Liver (tissue), 9 donors: Measurements from ENCODE around the gene ST7. TPM values are rescaled to one million over a fixed set of nuclear protein-coding genes. Genes with fewer than 3 reads are reported as not detected.

ENCODE experiments used
- DNase-seq: peaks from one replicate; pipeline ENCODE4 v3.0.0-alpha.2; 2017; ENCODE audit warnings: low spot score
- H3K27ac ChIP-seq, 2 donors: one replicate each; pipeline ENCODE4 v1.7.0; 2013; ENCODE audit warnings: inconsistent platforms in 2 of 2, low read length in 2 of 2, control low read depth in 1 of 2, low read depth in 1 of 2, mild to moderate bottlenecking in 1 of 2
- H3K27me3 ChIP-seq, 4 donors: one replicate each; pipeline versions ENCODE4 v1.6.1 to v1.7.0; 2013; ENCODE audit warnings: low read length in 3 of 4, inconsistent platforms in 1 of 4, mild to moderate bottlenecking in 1 of 4, moderate library complexity in 1 of 4; ENCODE audit not compliant: control insufficient read depth in 4 of 4, insufficient read depth in 4 of 4
- H3K36me3 ChIP-seq, 4 donors: one replicate each; pipeline versions ENCODE4 v1.6.1 to v1.7.0; 2013; ENCODE audit warnings: low read length in 3 of 4, mild to moderate bottlenecking in 3 of 4, low read depth in 1 of 4, moderate library complexity in 1 of 4; ENCODE audit not compliant: control insufficient read depth in 4 of 4, insufficient read depth in 3 of 4
- H3K4me1 ChIP-seq, 4 donors: one replicate each; pipeline versions ENCODE4 v1.6.1 to v1.7.0; 2013; ENCODE audit warnings: low read length in 3 of 4, mild to moderate bottlenecking in 3 of 4, moderate library complexity in 1 of 4; ENCODE audit not compliant: control insufficient read depth in 4 of 4, insufficient read depth in 4 of 4
- H3K4me3 ChIP-seq, 3 donors: one replicate each; pipeline versions ENCODE4 v1.6.1 to v1.7.0; 2013; ENCODE audit warnings: low read length in 3 of 3, control low read depth in 1 of 3, low read depth in 1 of 3, mild to moderate bottlenecking in 1 of 3
- H3K9ac ChIP-seq, 2 donors: one replicate each; pipeline ENCODE4 v1.7.0; 2013; ENCODE audit warnings: low read length in 2 of 2, mild to moderate bottlenecking in 2 of 2, moderate library complexity in 2 of 2, control low read depth in 1 of 2, low read depth in 1 of 2
- H3K9me3 ChIP-seq, 4 donors: one replicate each; pipeline versions ENCODE4 v1.6.1 to v1.7.0; 2013; ENCODE audit warnings: low read length in 3 of 4; ENCODE audit not compliant: control insufficient read depth in 4 of 4
- CTCF ChIP-seq: fragments of 150-350 bp; IDR thresholded peaks from 2 replicates; pipeline ENCODE4 v1.5.1; 2017; ENCODE audit warnings: improper control_type of control experiment, low read depth, low read length; ENCODE audit not compliant: missing input control
- EGR1 ChIP-seq, 2 donors: IDR thresholded peaks; 2 replicates each; pipeline ENCODE4 v1.6.1; 2016 to 2018; ENCODE audit warnings: antibody characterized with exemption in 2 of 2, low read depth in 2 of 2
- FOXA1 ChIP-seq: IDR thresholded peaks from 2 replicates; pipeline ENCODE4 v1.6.1; 2016; ENCODE audit warnings: antibody characterized with exemption
- GABPA ChIP-seq, 2 donors: IDR thresholded peaks in 1 of 2; conservative IDR thresholded peaks in 1 of 2; 2 replicates each; pipeline ENCODE4 v1.6.1; 2016; ENCODE audit warnings: antibody characterized with exemption in 2 of 2, mild to moderate bottlenecking in 1 of 2, moderate library complexity in 1 of 2
- HNF4G ChIP-seq: IDR thresholded peaks from 2 replicates; pipeline ENCODE4 v1.6.1; 2016; ENCODE audit warnings: antibody characterized with exemption
- JUND ChIP-seq, 2 donors: IDR thresholded peaks; 2 replicates each; pipeline ENCODE4 v1.6.1; 2016; ENCODE audit warnings: antibody characterized with exemption in 2 of 2
- RAD21 ChIP-seq, 2 donors: IDR thresholded peaks; 2 replicates each; pipeline ENCODE4 v1.6.1; 2016; ENCODE audit warnings: antibody characterized with exemption in 2 of 2, mild to moderate bottlenecking in 2 of 2
- REST ChIP-seq: IDR thresholded peaks from 2 replicates; pipeline ENCODE4 v1.6.1; 2016; ENCODE audit warnings: antibody characterized with exemption, mild to moderate bottlenecking
- RXRA ChIP-seq, 2 donors: IDR thresholded peaks; 2 replicates each; pipeline ENCODE4 v1.6.1; 2017 to 2018; ENCODE audit warnings: antibody characterized with exemption in 2 of 2, mild to moderate bottlenecking in 1 of 2
- SP1 ChIP-seq: IDR thresholded peaks from 2 replicates; pipeline ENCODE4 v1.6.1; 2018; ENCODE audit warnings: antibody characterized with exemption, mild to moderate bottlenecking
- TAF1 ChIP-seq: conservative IDR thresholded peaks from 2 replicates; pipeline ENCODE4 v1.6.1; 2016; ENCODE audit warnings: antibody characterized with exemption, mild to moderate bottlenecking
- YY1 ChIP-seq: IDR thresholded peaks from 2 replicates; pipeline ENCODE4 v1.6.1; 2016; ENCODE audit warnings: antibody characterized with exemption, mild to moderate bottlenecking
- ZBTB33 ChIP-seq: IDR thresholded peaks from 2 replicates; pipeline ENCODE4 v1.6.1; 2016; ENCODE audit warnings: antibody characterized with exemption
- WGBS: extraction: QIAGEN DNeasy Blood & Tissue Kit; methylation state at CpG from one replicate; pipeline ENCODE4 v1.1.7; 2013; 5-methylcytosine and 5-hydroxymethylcytosine counted together
- polyA plus RNA-seq, 2 donors: library from polyadenylated mRNA; stranded (reverse) in 1 of 2; unstranded in 1 of 2; fragments of 200-250 nt in 1 of 2; fragments of >200 nt in 1 of 2; fragmentation: Nextera tagmentation in 1 of 2; extraction: Ambion mirVana in 1 of 2; gene quantifications; one replicate each; pipeline versions ENCODE4 v1.2.1 to v1.2.3, GENCODE V29; 2013 to 2015
- total RNA-seq, 2 donors: library from RNA; depleted of rRNA; stranded (reverse); fragments of >200 nt; gene quantifications; one replicate each; pipeline ENCODE4 v1.2.3, GENCODE V29; 2014
- donor health status: healthy.
- donor health status: healthy.
- donor health status: healthy.
- donor health status: healthy.
- donor health status: healthy.

The ST7 gene
- total and polyA plus RNA-seq, 4 donors: 13.5 to 30.7 (median 22.6) TPM

GRCh38 chr7:117140921-117141320, 187.6 kb downstream of the ST7 start (continued):
- TF ChIP-seq REST (no peak), GABPA (IDR thresholded peaks at IDR 0.05 in 1 of 2, conservative IDR thresholded peaks at IDR 0.05 in 1 of 2) (no peak), FOXA1 (no peak)

GRCh38 chr7:117143066-117143465, 189.8 kb downstream of the ST7 start:
- TF ChIP-seq JUND (IDR thresholded peaks at IDR 0.05): no peak
- no peak for TF ChIP-seq HNF4G
- TF ChIP-seq YY1: no peak
- no peak for TF ChIP-seq ZBTB33
- TF ChIP-seq REST: no peak
- no peak for TF ChIP-seq RXRA (IDR thresholded peaks at IDR 0.05)
- TF ChIP-seq TAF1: no peak
- TF ChIP-seq SP1: no peak
- no peak for TF ChIP-seq RAD21 (IDR thresholded peaks at IDR 0.05)
- no peak for TF ChIP-seq CTCF
- TF ChIP-seq EGR1 (IDR thresholded peaks at IDR 0.05; ENCODE audit: low read depth in 2 of 2): no peak
- no peak for TF ChIP-seq FOXA1
- no peak for TF ChIP-seq GABPA (IDR thresholded peaks at IDR 0.05 in 1 of 2, conservative IDR thresholded peaks at IDR 0.05 in 1 of 2)
- no peak overlapping the region for H3K27ac ChIP-seq
- no peaks in the 10 kb centered on the region for H3K4me1 ChIP-seq
- DNase-seq: no peak
- no peaks in the 10 kb centered on the region for H3K9me3 ChIP-seq
- H3K4me3 ChIP-seq: no peak overlapping the region
- 80% methylated on average over 4 of the region's 4 CpGs for WGBS
- no peak overlapping the region for H3K9ac ChIP-seq
- no peaks in the 10 kb centered on the region for H3K27me3 ChIP-seq
- peaks cover 0 to 11% (median 3%) of the 10 kb centered on the region in 4 donors for H3K36me3 ChIP-seq
